ENCODE data around the gene BCKDHB.

BCKDHB gene

DNA sequence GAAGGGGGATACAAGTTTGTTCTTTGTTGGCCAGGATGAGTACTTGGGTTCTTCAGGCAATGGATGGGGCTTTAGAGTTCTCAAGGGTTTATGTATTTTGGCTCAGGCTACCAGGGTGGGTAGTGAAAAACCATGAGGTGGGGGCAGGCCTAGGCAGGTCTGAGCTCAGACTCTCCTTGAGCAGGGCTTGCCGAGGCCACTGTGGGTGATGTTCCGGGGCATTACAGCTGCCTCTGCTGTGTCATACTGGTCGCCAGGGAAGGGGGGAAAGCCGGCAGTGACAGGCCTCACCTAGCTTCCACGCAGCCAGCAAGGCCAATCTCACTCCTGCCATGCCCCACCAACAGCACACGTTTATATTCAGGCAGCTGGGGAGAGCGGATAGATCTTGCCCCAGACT is 79.6 kb downstream of the BCKDHB start:
- Histone ChIP-seq H3K4me3 (ENCODE audit: severe bottlenecking) (no peak overlapping the region), H3K27ac (ENCODE audit: poor library complexity, severe bottlenecking) (no peak overlapping the region), H3K27me3 (ENCODE audit: insufficient read depth, poor library complexity, severe bottlenecking) (no peaks in the 10 kb centered on the region), H3K36me3 (ENCODE audit: low read depth) (no peaks in the 10 kb centered on the region), H3K9me3 (ENCODE audit: severe bottlenecking) (no peaks in the 10 kb centered on the region), H3K4me1 (ENCODE audit: insufficient read depth, poor library complexity, severe bottlenecking) (peaks cover 19% of the 10 kb centered on the region)
- TF ChIP-seq CTCF (IDR thresholded peaks at IDR 0.05; ENCODE audit: poor library complexity, severe bottlenecking), result no peak
- no peak for DNase-seq (ENCODE audit: low spot score)
- ATAC-seq (ENCODE audit: low read depth), result no peak

DNA sequence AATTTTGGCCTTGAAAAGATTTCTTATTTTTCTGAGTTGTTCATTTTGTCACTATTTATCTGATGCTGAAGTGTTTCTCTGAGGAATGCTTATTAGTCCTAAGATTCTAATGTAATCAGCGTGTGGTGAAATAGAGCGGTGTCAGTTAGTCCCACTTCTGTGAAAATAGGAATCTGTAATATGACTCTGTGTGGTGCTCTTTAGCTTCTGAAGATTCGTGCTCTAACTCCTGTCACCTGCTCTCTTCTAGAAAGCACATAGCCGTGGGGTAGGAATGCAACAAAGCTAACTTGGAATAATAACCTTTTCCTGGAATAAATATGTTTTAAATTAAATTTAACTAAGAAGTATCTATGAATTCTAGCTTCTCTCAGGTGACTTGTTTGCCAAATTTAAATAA is 90.4 kb downstream of the BCKDHB start:
- Histone ChIP-seq H3K27ac (ENCODE audit: poor library complexity, severe bottlenecking) (no peak overlapping the region), H3K4me1 (ENCODE audit: insufficient read depth, poor library complexity, severe bottlenecking) (no peaks in the 10 kb centered on the region), H3K36me3 (ENCODE audit: low read depth) (no peaks in the 10 kb centered on the region), H3K27me3 (ENCODE audit: insufficient read depth, poor library complexity, severe bottlenecking) (no peaks in the 10 kb centered on the region), H3K9me3 (ENCODE audit: severe bottlenecking) (no peaks in the 10 kb centered on the region), H3K4me3 (ENCODE audit: severe bottlenecking) (no peak overlapping the region)
- ATAC-seq (ENCODE audit: low read depth) (no peak), DNase-seq (ENCODE audit: low spot score) (no peak)
- no peak for TF ChIP-seq CTCF (IDR thresholded peaks at IDR 0.05; ENCODE audit: poor library complexity, severe bottlenecking)

GRCh38 chr6:80197474-80197873 is 91.0 kb downstream of the BCKDHB start:
- H3K36me3 ChIP-seq (ENCODE audit: low read depth), result no peaks in the 10 kb centered on the region
- H3K4me1 ChIP-seq (ENCODE audit: insufficient read depth, poor library complexity, severe bottlenecking), result no peaks in the 10 kb centered on the region
- DNase-seq (ENCODE audit: low spot score) (no peak), ATAC-seq (ENCODE audit: low read depth) (no peak)
- no peaks in the 10 kb centered on the region for H3K9me3 ChIP-seq (ENCODE audit: severe bottlenecking)
- H3K27me3 ChIP-seq (ENCODE audit: insufficient read depth, poor library complexity, severe bottlenecking), result no peaks in the 10 kb centered on the region
- no peak for TF ChIP-seq CTCF (IDR thresholded peaks at IDR 0.05; ENCODE audit: poor library complexity, severe bottlenecking)
- H3K4me3 ChIP-seq (ENCODE audit: severe bottlenecking), result no peak overlapping the region
- H3K27ac ChIP-seq (ENCODE audit: poor library complexity, severe bottlenecking), result no peak overlapping the region

GRCh38 chr6:80197986-80198385 is 91.5 kb downstream of the BCKDHB start:
- Histone ChIP-seq H3K4me3 (ENCODE audit: severe bottlenecking) (no peak overlapping the region), H3K9me3 (ENCODE audit: severe bottlenecking) (no peaks in the 10 kb centered on the region), H3K36me3 (ENCODE audit: low read depth) (no peaks in the 10 kb centered on the region; the same call in 1 of the 2 replicates), H3K4me1 (ENCODE audit: insufficient read depth, poor library complexity, severe bottlenecking) (no peaks in the 10 kb centered on the region), H3K27me3 (ENCODE audit: insufficient read depth, poor library complexity, severe bottlenecking) (no peaks in the 10 kb centered on the region), H3K27ac (ENCODE audit: poor library complexity, severe bottlenecking) (no peak overlapping the region)
- no peak for ATAC-seq (ENCODE audit: low read depth)
- no peak for DNase-seq (ENCODE audit: low spot score)
- TF ChIP-seq CTCF (IDR thresholded peaks at IDR 0.05; ENCODE audit: poor library complexity, severe bottlenecking), result no peak

DNA sequence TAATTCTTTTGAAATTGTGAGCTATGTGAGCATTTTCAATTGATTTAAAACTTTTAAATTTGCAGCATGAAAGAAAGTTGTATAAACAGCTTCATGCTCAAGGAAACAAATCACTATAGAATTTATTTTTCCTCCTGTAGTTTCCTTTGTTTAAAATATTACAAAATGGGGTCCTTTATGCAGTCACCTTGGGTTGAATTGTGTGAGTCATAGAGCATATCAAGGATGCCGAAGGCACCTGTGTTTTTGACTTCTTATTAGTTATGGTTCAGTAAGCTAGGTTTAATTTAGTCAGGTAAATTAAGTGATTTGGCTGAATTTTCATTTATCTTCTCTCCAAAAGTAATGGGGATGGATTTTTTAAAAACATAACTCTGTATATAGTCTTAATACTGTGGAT is 96.8 kb downstream of the BCKDHB start:
- Histone ChIP-seq H3K9me3 (ENCODE audit: severe bottlenecking) (no peaks in the 10 kb centered on the region), H3K4me1 (ENCODE audit: insufficient read depth, poor library complexity, severe bottlenecking) (no peaks in the 10 kb centered on the region), H3K27me3 (ENCODE audit: insufficient read depth, poor library complexity, severe bottlenecking) (no peaks in the 10 kb centered on the region), H3K36me3 (ENCODE audit: low read depth) (no peaks in the 10 kb centered on the region; the same call in none of the 2 replicates), H3K27ac (ENCODE audit: poor library complexity, severe bottlenecking) (no peak overlapping the region), H3K4me3 (ENCODE audit: severe bottlenecking) (no peak overlapping the region)
- DNase-seq (ENCODE audit: low spot score) (no peak), ATAC-seq (ENCODE audit: low read depth) (no peak)
- TF ChIP-seq CTCF (IDR thresholded peaks at IDR 0.05; ENCODE audit: poor library complexity, severe bottlenecking), result no peak
